DOHH2 (cell line): ENCODE measurements around the gene NUDT14.

ENCODE experiments used
- CTCF ChIP-seq: fragments of 200-600 bp; sonication (generic); IDR thresholded peaks from one replicate; pipeline ENCODE4 v1.5.1; 2014; ENCODE audit warnings: antibody characterized with exemption, mild to moderate bottlenecking, low read depth, low read length; ENCODE audit not compliant: poor library complexity, severe bottlenecking
- EZH2phosphoT487 ChIP-seq: fragments of 200-600 bp; sonication (generic); IDR thresholded peaks from 2 replicates; pipeline ENCODE4 v1.6.1; 2017; ENCODE audit warnings: borderline replicate concordance, mild to moderate bottlenecking, antibody characterized with exemption, low read length, moderate library complexity, mixed read lengths

DNA sequence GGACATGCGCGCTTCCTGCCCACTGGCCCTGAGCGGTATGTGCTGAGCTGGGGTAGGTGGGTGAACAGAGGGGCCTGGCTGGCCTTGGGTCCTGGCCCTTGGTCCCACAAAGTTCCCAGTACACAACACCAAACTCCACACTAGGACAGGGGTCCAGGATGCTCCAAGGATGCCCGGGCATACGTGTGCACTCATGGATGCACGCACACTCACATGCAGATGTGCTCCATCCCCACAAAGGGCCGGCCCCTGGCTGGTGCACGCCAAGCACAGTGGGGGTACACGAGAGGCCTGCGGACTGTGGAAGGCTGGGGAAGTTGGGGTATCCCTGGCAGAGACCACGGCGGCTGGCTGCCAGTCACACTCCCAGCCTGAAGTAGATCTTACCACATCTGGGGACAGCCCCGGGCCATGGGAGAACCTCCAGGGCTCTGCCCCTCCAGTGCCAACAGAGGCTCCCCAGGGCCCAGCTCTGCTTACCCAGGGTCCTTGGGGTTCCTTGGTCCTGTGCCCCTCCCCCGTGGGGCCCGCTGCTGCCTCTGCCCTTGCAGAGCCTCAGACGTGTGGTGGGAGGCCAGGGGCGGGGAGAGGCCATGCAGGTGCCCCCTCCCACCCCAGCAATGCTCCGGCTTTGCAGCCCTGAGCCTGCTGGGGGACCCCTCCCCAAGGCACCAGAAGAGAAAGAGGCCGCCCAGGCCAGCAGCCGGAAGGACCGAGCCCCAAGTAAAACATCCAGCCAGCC lies 24.0 kb upstream of the NUDT14 start:
- TF ChIP-seq CTCF (no peak), EZH2phosphoT487 (no peak)
